GM12878 (cell line): Measurements from ENCODE around the gene KRTAP5-10.

Experiments
- ATF2 ChIP-seq: IDR thresholded peaks from 2 replicates; pipeline ENCODE4 v1.6.1; 2012; ENCODE audit warnings: low read length, inconsistent platforms
- CHD2 ChIP-seq: IDR thresholded peaks from 2 replicates; pipeline ENCODE4 v1.6.1; 2011; ENCODE audit warnings: low read depth, low read length, improper control_type of control experiment, borderline replicate concordance
- CTCF ChIP-seq, 3 experiments: IDR thresholded peaks in 2 of 3; conservative IDR thresholded peaks in 1 of 3; 2 replicates each; pipeline ENCODE4 v1.5.1; 2011; ENCODE audit warnings: low read depth in 3 of 3, low read length in 3 of 3, mild to moderate bottlenecking in 3 of 3, control low read depth in 2 of 3, moderate library complexity in 2 of 3, inconsistent platforms in 1 of 3, mixed read lengths in 1 of 3; ENCODE audit not compliant: control insufficient read depth in 2 of 3, insufficient read depth in 1 of 3; ENCODE audit errors: extremely low read depth in 1 of 3
- CUX1 ChIP-seq: IDR thresholded peaks from 2 replicates; pipeline ENCODE4 v1.6.1; 2012; ENCODE audit warnings: improper control_type of control experiment, low read depth, low read length; ENCODE audit not compliant: insufficient replicate concordance
- ELK1 ChIP-seq: IDR thresholded peaks from 2 replicates; pipeline ENCODE4 v1.6.1; 2012; ENCODE audit warnings: low read depth, low read length, improper control_type of control experiment
- KDM1A ChIP-seq: fragments of 200-600 bp; sonication (generic); IDR thresholded peaks from 2 replicates; pipeline ENCODE4 v1.6.1; 2016; ENCODE audit warnings: borderline replicate concordance
- PBX3 ChIP-seq: IDR thresholded peaks from 2 replicates; pipeline ENCODE4 v1.6.1; 2011; ENCODE audit warnings: mild to moderate bottlenecking, low read depth, low read length, moderate library complexity; ENCODE audit not compliant: insufficient replicate concordance
- POLR2AphosphoS5 ChIP-seq: IDR thresholded peaks from 2 replicates; pipeline ENCODE4 v1.6.1; 2011; ENCODE audit warnings: mild to moderate bottlenecking, low read length, inconsistent platforms
- RAD21 ChIP-seq: IDR thresholded peaks from 2 replicates; pipeline ENCODE4 v1.6.1; 2011; ENCODE audit warnings: mild to moderate bottlenecking, low read depth, low read length, moderate library complexity; ENCODE audit not compliant: insufficient read depth
- SMC3 ChIP-seq: IDR thresholded peaks from 2 replicates; pipeline ENCODE4 v1.6.1; 2011; ENCODE audit warnings: low read length, improper control_type of control experiment, borderline replicate concordance
- SP1 ChIP-seq: IDR thresholded peaks from one replicate; pipeline ENCODE4 v1.6.1; 2011; ENCODE audit warnings: low read depth, low read length
- TAF1 ChIP-seq: IDR thresholded peaks from 2 replicates; pipeline ENCODE4 v1.6.1; 2011; ENCODE audit warnings: mild to moderate bottlenecking, low read depth, low read length, borderline replicate concordance
- ZBTB4 ChIP-seq: fragments of 450-650 bp; formaldehyde crosslinking; IDR thresholded peaks from 2 replicates; pipeline ENCODE4 v1.4.0; 2022; ENCODE audit warnings: mild to moderate bottlenecking, moderate library complexity

GRCh38 chr11:71543866-71544265 lies 21.5 kb upstream of the KRTAP5-10 start:
- no peak for TF ChIP-seq PBX3
- no peak for TF ChIP-seq CTCF (IDR thresholded peaks at IDR 0.05 in 2 of 3, conservative IDR thresholded peaks at IDR 0.05 in 1 of 3; ENCODE audit: control insufficient read depth in 2 of 3, extremely low read depth in 1 of 3, insufficient read depth in 1 of 3, low read depth in 3 of 3, low read length in 3 of 3)
- no peak for TF ChIP-seq SMC3
- TF ChIP-seq CUX1: no peak
- TF ChIP-seq RAD21: no peak
- no peak for TF ChIP-seq KDM1A
- TF ChIP-seq CHD2: no peak
- no peak for TF ChIP-seq ELK1
- no peak for TF ChIP-seq ATF2
- TF ChIP-seq TAF1: no peak
- no peak for TF ChIP-seq SP1
- no peak for TF ChIP-seq POLR2AphosphoS5
- no peak for TF ChIP-seq ZBTB4 (CRISPR knock-in tag)
